NCI-H2081 treated with DMSO at 0.1 percent for 48 hours (cell line): ENCODE results near the gene IGFBPL1.
"Not testable (repeated sequence)": the region's sequence is repeated elsewhere in the genome, so short reads cannot be mapped to it uniquely, and the experiment has no call there.

Experiments
- DNase-seq: peaks from one replicate; lab custom pipeline; 2025; lab: John Stamatoyannopoulos, UW

The IGFBPL1 gene

DNA sequence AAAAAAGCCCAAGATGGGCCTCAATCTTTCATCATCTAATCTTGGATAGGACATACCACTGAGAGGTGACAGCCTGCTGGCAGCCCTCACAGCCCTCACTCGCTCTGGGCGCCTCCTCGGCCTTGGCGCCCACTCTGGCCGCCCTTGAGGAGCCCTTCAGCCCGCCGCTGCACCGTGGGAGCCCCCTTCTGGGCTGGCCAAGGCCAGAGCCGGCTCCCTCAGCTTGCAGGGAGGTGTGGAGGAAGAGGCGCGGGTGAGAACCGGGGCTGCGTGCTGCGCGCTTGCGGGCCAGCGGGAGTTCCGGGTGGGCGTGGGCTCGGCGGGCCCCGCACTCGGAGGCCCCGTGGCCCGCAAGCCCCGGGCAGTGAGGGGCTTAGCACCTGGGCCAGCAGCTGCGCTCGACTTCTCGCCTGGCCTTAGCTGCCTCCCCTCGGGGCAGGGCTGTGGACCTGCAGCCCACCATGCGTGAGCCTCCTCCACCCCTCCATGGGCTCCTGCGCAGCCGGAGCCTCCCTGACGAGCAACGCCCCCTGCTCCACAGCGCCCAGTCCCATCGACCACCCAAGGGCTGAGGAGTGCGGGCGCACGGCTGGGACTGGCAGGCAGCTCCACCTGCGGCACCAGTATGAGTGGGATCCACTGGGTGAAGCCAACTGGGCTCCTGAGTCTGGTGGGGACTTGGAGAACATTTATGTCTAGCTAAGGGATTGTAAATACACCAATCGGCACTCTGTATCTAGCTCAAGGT lies 46.7 kb downstream of the IGFBPL1 start:
- DNase-seq: not testable (repeated sequence)

DNA sequence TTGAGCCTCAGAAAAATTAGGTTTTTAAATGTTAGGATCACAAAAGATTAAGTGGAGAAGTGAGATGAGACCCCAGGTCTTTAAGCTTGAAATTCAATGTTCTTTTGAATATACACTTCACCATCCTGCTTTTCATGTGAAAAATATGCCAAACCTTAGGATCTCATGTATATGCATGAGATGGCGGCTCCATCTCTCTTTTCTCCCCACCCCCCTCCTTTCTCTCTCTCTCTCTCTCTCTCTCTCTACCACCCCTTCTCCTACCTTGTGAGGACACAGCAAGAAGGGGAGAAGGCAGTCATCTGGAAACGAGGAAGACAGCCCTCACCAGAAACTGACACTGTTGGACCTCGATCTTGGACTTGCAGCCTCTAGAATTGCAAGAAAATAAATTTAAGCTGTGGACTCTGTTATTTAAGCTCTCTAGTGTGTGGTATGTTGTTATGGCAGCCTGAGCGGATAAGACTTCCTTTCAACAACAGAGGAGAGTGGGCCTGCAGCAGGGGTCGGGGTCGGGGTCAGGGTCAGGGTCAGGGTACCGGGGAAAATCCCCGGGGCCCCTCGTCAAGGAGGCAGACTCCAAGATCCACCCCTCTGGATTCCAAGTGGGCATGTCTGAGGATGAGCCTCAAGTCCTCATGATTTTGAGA lies 48.1 kb downstream of the IGFBPL1 start:
- no peak for DNase-seq

DNA sequence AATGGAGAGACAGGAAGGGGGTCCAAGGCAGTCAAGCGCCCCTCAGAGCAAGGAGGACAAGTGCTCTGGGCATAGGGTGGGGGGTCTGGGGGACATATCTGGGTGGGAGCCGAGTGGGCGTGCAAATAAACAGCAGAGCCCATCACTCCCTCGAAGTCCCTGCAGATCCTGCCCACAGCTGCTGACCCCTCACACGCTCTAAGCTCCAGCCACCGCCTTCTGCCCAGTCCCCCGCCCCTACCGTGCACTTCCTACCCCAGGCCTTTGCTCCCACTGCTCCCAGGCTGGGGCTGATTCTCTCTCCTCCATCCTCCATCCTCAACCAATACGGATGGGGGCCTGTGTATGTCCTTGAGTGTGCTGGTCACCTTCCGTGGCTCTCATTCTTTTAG lies 48.7 kb downstream of the IGFBPL1 start:
- DNase-seq: no peak

DNA sequence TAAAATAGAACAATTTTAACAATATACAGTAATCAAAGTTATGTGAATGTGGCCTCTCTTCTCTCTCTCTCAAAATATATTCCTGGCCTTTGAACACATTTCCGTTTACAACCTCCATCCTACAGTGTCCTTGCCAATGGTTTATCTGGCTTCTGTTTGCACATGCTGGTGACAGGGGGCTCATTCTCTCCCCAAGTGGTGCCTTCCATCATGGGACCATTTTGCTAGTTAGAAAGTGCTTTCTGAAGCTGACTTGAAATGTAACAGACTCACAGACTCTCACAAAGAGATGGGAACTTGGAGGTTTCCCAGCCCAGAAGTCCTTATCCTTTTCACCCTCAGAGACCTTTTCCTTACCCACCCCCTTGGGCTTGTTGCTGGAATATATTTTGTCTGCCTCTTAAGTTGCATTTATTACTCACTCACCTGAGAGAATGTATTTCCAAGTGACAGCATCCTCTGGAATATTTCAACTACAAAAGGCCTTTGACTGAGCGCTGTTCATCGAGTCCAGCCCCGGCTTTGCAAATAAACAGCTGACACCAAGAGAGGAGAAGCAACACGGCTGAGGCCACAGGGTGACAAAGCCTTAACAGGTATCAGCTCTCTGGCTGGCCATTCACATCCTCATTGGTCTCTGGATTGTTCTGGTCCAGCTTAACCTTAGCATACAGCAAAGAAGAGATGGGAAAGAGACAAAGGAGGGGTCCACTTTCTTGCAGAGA lies 49.2 kb downstream of the IGFBPL1 start:
- no peak for DNase-seq

DNA sequence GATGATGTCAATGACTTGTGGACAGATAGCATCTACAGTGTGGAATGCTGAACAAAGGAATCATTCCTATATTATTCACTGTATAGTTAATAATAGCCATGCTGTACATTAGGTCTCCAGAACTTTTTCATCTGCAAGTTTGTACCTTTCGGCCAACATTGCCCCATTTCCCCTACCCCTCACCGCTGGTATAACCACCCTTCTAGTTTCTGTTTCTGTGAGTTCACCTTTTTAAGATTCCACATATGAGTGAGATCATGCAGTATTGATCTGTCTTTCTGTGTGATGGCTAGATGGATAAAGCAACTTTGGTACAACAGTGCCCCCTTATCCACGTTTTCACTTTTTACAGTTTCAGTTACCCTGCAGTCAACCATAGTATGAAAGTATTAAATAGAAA lies 50.6 kb downstream of the IGFBPL1 start:
- DNase-seq: no peak

- no peak for DNase-seq
Observed at GRCh38 chr9:38372762-38373619, 51.3 kb downstream of the IGFBPL1 start.

DNA sequence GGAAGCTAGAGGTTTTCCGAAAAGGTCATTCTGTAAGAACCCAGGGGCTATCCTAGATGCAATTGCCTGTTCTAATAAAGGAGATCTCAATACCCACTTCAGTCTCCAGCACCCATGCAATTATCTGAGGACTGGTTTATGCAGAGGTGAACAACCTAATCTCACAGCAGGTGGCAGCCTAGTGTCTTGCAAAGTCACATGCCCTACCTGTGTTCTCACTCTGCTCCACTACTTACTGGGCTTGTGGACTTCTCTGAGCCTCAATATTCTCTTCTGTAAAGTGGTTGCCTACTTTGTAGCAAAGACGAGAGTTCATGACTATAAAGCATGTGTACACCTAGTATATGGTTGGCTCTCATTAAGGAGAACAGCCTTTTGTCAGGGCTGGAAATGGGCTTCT lies 52.8 kb downstream of the IGFBPL1 start:
- no peak for DNase-seq

- no peak for DNase-seq
Observed at GRCh38 chr9:38370176-38370575, 54.1 kb downstream of the IGFBPL1 start.

DNA sequence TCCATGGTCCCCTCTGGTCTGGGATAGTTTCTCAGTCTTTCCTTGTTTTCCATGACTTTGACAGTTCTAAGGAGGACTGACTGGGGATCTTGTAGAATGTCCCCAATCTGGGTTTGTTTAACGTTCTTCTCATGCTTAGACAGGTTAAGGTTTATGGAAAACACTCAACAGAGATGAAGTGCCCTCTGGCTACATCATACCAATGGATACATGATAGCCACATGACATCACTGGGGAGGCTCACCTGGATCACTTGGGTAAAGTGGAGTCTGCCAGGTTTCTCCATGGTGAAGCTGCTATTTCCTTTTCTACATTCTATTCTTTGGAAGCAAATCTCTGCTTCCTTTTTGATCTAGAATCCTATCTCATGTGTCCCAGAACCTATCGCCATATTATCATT lies 55.5 kb downstream of the IGFBPL1 start:
- DNase-seq: no peak

GRCh38 chr9:38367898-38368297 lies 56.4 kb downstream of the IGFBPL1 start:
- DNase-seq: no peak

DNA sequence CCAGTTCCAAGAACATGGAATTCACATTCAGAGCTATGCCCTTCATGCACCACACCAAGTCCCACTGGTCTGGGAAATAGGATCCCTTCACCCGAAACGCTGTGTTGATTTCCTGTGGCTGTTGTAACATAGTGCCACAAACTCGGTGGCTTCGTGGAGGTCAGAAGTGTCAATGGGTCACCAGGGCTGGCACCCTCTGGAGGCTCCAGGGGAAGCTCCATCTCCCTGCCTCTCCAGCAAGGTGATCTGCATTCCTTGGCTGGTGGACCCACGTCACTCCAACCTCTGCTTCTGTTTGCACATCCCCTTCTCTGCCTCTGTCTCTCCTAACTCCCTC lies 60.7 kb downstream of the IGFBPL1 start:
- DNase-seq: no peak

DNA sequence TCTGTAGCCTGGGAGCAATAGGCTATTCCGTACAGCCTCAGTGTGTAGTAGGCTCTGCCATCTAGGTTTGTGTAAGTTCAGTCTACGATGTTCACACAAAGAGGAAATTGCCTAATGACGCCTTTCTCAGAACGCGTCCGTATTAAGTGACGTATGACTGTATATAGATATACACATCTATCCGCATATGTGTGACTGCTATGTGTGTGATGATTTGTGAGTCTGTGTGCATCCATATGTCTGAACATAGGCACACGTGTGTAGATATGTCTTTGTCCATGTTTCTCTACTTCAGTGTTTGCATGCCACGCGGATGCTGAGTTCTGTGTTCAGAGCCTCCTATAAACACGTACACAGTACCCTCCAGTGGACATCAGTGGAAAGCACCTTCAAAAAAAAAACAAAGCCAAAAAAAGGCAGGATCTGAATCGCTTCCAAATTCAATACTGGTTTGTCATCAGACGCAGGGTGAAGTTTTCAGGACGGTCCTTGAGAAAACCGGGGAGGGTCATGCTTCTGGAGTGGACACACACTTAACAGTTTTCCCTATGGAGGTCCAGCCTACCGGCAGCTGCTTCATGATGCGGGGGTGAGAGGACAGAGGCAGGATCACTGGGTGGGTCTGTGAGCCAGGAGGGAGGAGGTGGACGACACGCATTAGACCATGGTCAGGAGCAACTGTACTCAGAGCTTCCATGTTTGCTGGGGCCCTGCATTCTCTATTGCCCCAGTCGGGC lies 61.2 kb downstream of the IGFBPL1 start:
- peak; percentile 65 for DNase-seq

GRCh38 chr9:38361473-38361850 lies 62.8 kb downstream of the IGFBPL1 start:
- DNase-seq: no peak

DNA sequence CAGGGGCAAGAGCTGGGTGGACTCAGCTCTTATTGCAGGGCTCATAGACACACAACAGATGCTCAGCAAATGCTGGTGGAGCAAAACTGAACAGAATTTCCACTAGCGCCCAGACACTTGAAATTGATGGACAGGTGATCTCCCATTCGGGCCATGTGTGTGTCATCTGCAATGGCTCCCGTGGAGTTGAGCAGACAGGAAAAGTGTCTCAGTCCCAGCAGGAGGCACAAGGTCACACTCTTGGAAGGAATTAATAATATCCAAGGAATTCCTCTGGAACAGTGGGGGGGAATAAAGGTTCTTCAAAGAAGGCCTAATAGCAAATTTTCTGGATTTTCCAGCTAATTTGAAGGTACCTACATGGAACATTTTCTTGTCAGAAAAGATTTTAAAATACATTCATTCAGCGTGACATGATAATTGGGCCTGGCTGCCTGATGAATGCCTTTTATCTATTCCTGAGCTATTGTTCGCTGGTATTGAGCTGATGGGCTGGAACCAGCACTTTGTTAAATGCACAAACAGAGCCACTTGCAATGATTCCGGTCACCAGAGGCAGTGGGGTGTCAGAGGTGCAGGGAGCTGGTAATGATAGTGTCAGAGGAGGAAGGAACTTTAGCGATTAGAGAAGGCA lies 63.3 kb downstream of the IGFBPL1 start:
- no peak for DNase-seq

- DNase-seq: no peak
Observed at GRCh38 chr9:38359689-38360385, 64.4 kb downstream of the IGFBPL1 start.

DNA sequence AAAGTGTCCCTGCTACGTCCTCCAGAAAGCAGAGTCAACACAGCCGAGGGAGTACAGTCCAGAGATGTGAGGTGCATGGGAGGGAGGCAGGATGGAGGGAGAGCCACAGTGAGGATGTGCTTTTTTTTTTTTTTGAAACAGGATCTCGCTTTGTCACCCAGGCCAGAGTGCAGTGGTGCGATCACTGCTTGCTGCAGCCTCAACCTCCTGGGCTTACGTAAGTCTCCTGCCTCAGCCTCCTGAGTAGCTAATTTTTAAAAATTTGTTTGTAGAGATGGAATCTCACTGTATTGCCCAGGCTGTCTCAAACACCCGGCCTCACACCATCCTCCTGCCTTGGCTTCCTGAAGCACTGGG lies 65.0 kb downstream of the IGFBPL1 start:
- DNase-seq: no peak

DNA sequence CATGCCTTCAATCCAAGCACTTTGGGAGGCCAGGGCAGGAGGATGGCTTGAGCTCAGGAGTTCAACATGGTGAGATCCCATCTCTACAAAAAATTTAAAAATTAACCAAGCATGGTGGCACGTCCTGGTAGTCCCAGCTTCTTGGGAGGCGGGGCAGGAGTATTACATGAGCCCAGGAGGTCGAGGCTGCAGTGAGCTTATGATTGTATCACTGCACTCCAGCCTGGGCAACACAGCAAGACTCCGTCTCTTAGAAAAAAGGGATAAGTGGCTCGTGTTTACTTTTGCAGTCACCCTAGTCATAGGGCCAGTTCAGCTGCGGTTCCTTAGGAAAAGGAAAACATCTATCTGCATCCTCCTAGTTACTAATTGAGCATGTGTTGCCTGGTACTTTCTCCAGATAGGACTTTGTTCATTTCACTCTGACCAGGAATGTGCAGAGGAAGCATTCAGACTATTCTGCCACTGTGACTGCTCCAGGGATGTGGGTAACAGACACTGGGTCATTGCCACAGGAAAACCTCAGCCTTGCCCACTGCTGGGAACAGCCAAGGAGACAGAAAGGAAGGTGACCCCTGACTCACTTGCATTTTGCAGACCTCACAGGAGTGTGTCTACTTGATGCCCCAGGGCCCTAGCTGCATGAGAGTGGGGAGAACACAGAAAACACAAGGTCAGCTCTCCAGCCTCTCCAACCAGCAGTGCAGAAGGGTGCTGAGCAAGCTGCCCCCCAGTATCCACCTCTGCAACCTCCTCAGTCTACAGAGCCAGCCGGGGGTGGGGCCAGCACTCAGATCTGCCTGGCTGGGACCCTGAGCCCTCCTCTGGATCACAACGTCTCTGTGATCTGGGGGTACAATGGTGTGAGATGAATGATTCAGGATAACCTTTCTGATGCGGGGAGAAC lies 65.6 kb downstream of the IGFBPL1 start:
- no peak for DNase-seq

DNA sequence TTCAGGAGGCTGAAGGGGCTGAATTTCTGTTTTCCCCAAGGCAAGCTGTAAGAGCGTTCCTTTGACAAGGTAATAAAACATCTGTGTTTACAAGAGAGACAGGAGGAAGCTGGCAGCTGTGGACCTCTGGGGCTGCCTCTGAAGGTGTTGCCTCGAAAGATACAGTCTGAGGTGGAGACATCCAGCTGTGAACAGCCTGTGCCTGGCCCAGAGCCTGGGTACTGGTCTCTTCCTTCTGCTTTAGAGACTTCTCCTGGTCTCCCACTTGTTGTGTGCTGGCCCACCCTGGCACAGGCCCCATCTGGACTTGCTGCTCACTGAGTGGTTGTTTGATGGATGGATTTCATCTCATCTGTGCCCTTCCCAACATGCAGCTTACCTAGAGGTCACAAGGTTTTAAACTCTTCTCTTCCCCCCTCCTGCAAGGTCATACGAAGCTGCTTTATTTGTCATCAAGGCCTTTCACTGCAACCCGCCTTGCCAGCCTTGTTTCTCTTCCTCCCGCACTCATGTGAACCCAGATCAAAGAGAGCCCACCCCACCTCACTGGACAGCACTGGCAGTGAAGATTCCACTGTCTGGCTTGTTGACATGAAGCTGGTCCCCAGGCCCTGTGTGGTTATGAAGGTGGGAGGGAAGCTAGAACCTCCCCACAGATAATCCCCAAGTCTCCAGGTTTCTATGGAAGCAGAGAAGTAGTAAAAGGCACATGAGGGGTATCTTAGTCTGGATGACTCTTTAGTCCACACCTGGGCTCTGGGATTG lies 66.7 kb downstream of the IGFBPL1 start:
- no peak for DNase-seq

- no peak for DNase-seq
Observed at GRCh38 chr9:38356851-38357250, 67.4 kb downstream of the IGFBPL1 start.
